Tibial nerve (tissue), 3 donors: Measurements from ENCODE around the gene SLIT2.

Experiments
- POLR2A ChIP-seq, 2 donors: fragments of 450-650 bp; IDR thresholded peaks; one replicate each; pipeline ENCODE4 v1.6.1; 2017; ENCODE audit warnings: antibody characterized with exemption in 2 of 2, mild to moderate bottlenecking in 2 of 2, moderate library complexity in 2 of 2
- TF ChIP-seq, protein P1 (sequence below), 5 experiments: fragments of 200-600 bp in 3 of 5; fragments of 450-650 bp in 2 of 5; sonication (generic) in 3 of 5; IDR thresholded peaks; one replicate each; pipeline ENCODE4 v1.5.1; 2016 to 2019; ENCODE audit warnings: antibody characterized with exemption in 5 of 5, mild to moderate bottlenecking in 3 of 5, moderate library complexity in 2 of 5

- TF ChIP-seq, protein P1, sequence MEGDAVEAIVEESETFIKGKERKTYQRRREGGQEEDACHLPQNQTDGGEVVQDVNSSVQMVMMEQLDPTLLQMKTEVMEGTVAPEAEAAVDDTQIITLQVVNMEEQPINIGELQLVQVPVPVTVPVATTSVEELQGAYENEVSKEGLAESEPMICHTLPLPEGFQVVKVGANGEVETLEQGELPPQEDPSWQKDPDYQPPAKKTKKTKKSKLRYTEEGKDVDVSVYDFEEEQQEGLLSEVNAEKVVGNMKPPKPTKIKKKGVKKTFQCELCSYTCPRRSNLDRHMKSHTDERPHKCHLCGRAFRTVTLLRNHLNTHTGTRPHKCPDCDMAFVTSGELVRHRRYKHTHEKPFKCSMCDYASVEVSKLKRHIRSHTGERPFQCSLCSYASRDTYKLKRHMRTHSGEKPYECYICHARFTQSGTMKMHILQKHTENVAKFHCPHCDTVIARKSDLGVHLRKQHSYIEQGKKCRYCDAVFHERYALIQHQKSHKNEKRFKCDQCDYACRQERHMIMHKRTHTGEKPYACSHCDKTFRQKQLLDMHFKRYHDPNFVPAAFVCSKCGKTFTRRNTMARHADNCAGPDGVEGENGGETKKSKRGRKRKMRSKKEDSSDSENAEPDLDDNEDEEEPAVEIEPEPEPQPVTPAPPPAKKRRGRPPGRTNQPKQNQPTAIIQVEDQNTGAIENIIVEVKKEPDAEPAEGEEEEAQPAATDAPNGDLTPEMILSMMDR (IDR thresholded peaks at IDR 0.05): no peak
- TF ChIP-seq POLR2A (IDR thresholded peaks at IDR 0.05): no peak
Observed at GRCh38 chr4:20297783-20298182, 46.1 kb downstream of the SLIT2 start.
